ENCODE data around the gene FAAP20. TPM values are rescaled to one million over a fixed set of nuclear protein-coding genes. Genes with fewer than 3 reads are reported as not detected.
A peak's percentile ranks its signal among the peaks of the same experiment; 100 is the strongest.

Gene FAAP20
- total and polyA plus RNA-seq, 9 of the 15 experiments (the other 6 are each of a cell fraction or from before 2014, with no cell fraction given): 0.58 to 143 (median 9.9) TPM

GRCh38 chr1:2205191-2205952, 10.8 kb upstream of the FAAP20 start (continued):
- TF ChIP-seq UBTF (IDR thresholded peaks at IDR 0.05; ENCODE audit: borderline replicate concordance in 1 of 2, low read depth in 2 of 2, low read length in 2 of 2): peak; percentile 61 to 90; a peak in 2 of 4 replicates
- TF ChIP-seq SUPT5H (IDR thresholded peaks at IDR 0.05): peak; percentile 57
- peak; percentile 55 for TF ChIP-seq RBM22 (IDR thresholded peaks at IDR 0.05; ENCODE audit: low read depth, low read length, poor library complexity, severe bottlenecking)
- TF ChIP-seq DDX20 (tag; IDR thresholded peaks at IDR 0.05; ENCODE audit: low read depth): no peak
- peak; percentile 73; the same call in 1 of the 2 replicates for TF ChIP-seq ZNF76 (CRISPR knock-in tag; IDR thresholded peaks at IDR 0.05; ENCODE audit: borderline replicate concordance)
- TF ChIP-seq MNT (conservative IDR thresholded peaks at IDR 0.05): peak; percentile 59 to 79
- TF ChIP-seq ZBTB1 (CRISPR knock-in tag; IDR thresholded peaks at IDR 0.05; ENCODE audit: borderline replicate concordance, low read depth): peak; percentile 75; the same call in 1 of the 2 replicates
- TF ChIP-seq RAD21 (CRISPR knock-in tag; conservative IDR thresholded peaks at IDR 0.05 in 1 of 2, IDR thresholded peaks at IDR 0.05 in 1 of 2): peak in 1 of 2 experiments; percentile 30; a peak in 1 of 4 replicates
- TF ChIP-seq ATF6 (CRISPR knock-in tag; IDR thresholded peaks at IDR 0.05): peak; percentile 90; the same call in 1 of the 2 replicates
- peak; percentile 56; the same call in 1 of the 2 replicates for TF ChIP-seq DMBX1 (CRISPR knock-in tag; IDR thresholded peaks at IDR 0.05; ENCODE audit: borderline replicate concordance)
- TF ChIP-seq HDGF (IDR thresholded peaks at IDR 0.05): no peak
- TF ChIP-seq ETS1 (conservative IDR thresholded peaks at IDR 0.05; ENCODE audit: control insufficient read depth, low read depth, low read length): peak; percentile 79; the same call in 1 of the 2 replicates
- TF ChIP-seq TSC22D4 (tag; IDR thresholded peaks at IDR 0.05): no peak
- no peak for TF ChIP-seq PATZ1 (CRISPR knock-in tag; IDR thresholded peaks at IDR 0.05; ENCODE audit: borderline replicate concordance)
- TF ChIP-seq POU5F1 (IDR thresholded peaks at IDR 0.05; ENCODE audit: borderline replicate concordance, low read depth, low read length, partially characterized antibody): no peak
- no peak for TF ChIP-seq ZNF75A (CRISPR knock-in tag; IDR thresholded peaks at IDR 0.05)
